ENCODE results near the gene BCL3. TPM values are rescaled to one million over a fixed set of nuclear protein-coding genes. Genes with fewer than 3 reads are reported as not detected.

BCL3 gene
- total and polyA plus RNA-seq, 2 of the 13 experiments (the other 11 are each of a cell fraction or from before 2014, with no cell fraction given): 2.3 to 4.0 TPM

GRCh38 chr19:44777715-44778347, 29.3 kb downstream of the BCL3 start, which contains the start of gene CBLC (continued):
- TF ChIP-seq, protein P1, sequence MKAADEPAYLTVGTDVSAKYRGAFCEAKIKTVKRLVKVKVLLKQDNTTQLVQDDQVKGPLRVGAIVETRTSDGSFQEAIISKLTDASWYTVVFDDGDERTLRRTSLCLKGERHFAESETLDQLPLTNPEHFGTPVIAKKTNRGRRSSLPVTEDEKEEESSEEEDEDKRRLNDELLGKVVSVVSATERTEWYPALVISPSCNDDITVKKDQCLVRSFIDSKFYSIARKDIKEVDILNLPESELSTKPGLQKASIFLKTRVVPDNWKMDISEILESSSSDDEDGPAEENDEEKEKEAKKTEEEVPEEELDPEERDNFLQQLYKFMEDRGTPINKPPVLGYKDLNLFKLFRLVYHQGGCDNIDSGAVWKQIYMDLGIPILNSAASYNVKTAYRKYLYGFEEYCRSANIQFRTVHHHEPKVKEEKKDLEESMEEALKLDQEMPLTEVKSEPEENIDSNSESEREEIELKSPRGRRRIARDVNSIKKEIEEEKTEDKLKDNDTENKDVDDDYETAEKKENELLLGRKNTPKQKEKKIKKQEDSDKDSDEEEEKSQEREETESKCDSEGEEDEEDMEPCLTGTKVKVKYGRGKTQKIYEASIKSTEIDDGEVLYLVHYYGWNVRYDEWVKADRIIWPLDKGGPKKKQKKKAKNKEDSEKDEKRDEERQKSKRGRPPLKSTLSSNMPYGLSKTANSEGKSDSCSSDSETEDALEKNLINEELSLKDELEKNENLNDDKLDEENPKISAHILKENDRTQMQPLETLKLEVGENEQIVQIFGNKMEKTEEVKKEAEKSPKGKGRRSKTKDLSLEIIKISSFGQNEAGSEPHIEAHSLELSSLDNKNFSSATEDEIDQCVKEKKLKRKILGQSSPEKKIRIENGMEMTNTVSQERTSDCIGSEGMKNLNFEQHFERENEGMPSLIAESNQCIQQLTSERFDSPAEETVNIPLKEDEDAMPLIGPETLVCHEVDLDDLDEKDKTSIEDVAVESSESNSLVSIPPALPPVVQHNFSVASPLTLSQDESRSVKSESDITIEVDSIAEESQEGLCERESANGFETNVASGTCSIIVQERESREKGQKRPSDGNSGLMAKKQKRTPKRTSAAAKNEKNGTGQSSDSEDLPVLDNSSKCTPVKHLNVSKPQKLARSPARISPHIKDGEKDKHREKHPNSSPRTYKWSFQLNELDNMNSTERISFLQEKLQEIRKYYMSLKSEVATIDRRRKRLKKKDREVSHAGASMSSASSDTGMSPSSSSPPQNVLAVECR (CRISPR knock-in tag; IDR thresholded peaks at IDR 0.05; ENCODE audit: borderline replicate concordance): peak; percentile 64; the same call in 1 of the 2 replicates
- TF ChIP-seq ZNF557 (CRISPR knock-in tag; IDR thresholded peaks at IDR 0.05): no peak
- TF ChIP-seq, protein P2, sequence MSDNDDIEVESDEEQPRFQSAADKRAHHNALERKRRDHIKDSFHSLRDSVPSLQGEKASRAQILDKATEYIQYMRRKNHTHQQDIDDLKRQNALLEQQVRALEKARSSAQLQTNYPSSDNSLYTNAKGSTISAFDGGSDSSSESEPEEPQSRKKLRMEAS (IDR thresholded peaks at IDR 0.05): peak; percentile 71
- no peak for TF ChIP-seq RBAK (CRISPR knock-in tag; IDR thresholded peaks at IDR 0.05)
- TF ChIP-seq HNRNPLL (IDR thresholded peaks at IDR 0.05; ENCODE audit: low read depth, low read length, poor library complexity, severe bottlenecking): peak; percentile 44
- peak; percentile 49; the same call in 1 of the 2 replicates for TF ChIP-seq SALL1 (CRISPR knock-in tag; IDR thresholded peaks at IDR 0.05)
- 0 out of 2 replicates have a peak, but pooled peaks have one; percentile 51 for TF ChIP-seq KDM5B (CRISPR knock-in tag; IDR thresholded peaks at IDR 0.05; ENCODE audit: borderline replicate concordance)
- TF ChIP-seq NR2F1 (CRISPR knock-in tag; IDR thresholded peaks at IDR 0.05): no peak
- TF ChIP-seq TBX2 (CRISPR knock-in tag; IDR thresholded peaks at IDR 0.05; ENCODE audit: borderline replicate concordance): peak; percentile 50; the same call in 1 of the 2 replicates
- no peak for TF ChIP-seq PAF1 (CRISPR knock-in tag; IDR thresholded peaks at IDR 0.05)
- TF ChIP-seq, protein P3, sequence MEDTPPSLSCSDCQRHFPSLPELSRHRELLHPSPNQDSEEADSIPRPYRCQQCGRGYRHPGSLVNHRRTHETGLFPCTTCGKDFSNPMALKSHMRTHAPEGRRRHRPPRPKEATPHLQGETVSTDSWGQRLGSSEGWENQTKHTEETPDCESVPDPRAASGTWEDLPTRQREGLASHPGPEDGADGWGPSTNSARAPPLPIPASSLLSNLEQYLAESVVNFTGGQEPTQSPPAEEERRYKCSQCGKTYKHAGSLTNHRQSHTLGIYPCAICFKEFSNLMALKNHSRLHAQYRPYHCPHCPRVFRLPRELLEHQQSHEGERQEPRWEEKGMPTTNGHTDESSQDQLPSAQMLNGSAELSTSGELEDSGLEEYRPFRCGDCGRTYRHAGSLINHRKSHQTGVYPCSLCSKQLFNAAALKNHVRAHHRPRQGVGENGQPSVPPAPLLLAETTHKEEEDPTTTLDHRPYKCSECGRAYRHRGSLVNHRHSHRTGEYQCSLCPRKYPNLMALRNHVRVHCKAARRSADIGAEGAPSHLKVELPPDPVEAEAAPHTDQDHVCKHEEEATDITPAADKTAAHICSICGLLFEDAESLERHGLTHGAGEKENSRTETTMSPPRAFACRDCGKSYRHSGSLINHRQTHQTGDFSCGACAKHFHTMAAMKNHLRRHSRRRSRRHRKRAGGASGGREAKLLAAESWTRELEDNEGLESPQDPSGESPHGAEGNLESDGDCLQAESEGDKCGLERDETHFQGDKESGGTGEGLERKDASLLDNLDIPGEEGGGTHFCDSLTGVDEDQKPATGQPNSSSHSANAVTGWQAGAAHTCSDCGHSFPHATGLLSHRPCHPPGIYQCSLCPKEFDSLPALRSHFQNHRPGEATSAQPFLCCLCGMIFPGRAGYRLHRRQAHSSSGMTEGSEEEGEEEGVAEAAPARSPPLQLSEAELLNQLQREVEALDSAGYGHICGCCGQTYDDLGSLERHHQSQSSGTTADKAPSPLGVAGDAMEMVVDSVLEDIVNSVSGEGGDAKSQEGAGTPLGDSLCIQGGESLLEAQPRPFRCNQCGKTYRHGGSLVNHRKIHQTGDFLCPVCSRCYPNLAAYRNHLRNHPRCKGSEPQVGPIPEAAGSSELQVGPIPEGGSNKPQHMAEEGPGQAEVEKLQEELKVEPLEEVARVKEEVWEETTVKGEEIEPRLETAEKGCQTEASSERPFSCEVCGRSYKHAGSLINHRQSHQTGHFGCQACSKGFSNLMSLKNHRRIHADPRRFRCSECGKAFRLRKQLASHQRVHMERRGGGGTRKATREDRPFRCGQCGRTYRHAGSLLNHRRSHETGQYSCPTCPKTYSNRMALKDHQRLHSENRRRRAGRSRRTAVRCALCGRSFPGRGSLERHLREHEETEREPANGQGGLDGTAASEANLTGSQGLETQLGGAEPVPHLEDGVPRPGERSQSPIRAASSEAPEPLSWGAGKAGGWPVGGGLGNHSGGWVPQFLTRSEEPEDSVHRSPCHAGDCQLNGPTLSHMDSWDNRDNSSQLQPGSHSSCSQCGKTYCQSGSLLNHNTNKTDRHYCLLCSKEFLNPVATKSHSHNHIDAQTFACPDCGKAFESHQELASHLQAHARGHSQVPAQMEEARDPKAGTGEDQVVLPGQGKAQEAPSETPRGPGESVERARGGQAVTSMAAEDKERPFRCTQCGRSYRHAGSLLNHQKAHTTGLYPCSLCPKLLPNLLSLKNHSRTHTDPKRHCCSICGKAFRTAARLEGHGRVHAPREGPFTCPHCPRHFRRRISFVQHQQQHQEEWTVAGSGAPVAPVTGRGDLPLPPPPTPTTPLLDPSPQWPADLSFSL (CRISPR knock-in tag; IDR thresholded peaks at IDR 0.05): no peak
- 0 out of 2 replicates have a peak, but pooled peaks have one; percentile 25 for TF ChIP-seq ZMYM4 (CRISPR knock-in tag; IDR thresholded peaks at IDR 0.05)
- 0 out of 2 replicates have a peak, but pooled peaks have one; percentile 13 for TF ChIP-seq RXRA (CRISPR knock-in tag; IDR thresholded peaks at IDR 0.05)
- TF ChIP-seq ZKSCAN8 (CRISPR knock-in tag; IDR thresholded peaks at IDR 0.05; ENCODE audit: borderline replicate concordance): 0 out of 2 replicates have a peak, but pooled peaks have one; percentile 29
- TF ChIP-seq ZMYM3 (CRISPR knock-in tag; IDR thresholded peaks at IDR 0.05): peak; percentile 47
- TF ChIP-seq E2F1 (CRISPR knock-in tag; IDR thresholded peaks at IDR 0.05): peak; percentile 31; the same call in 1 of the 2 replicates
- peak; percentile 56 for TF ChIP-seq HDAC1 (CRISPR knock-in tag; IDR thresholded peaks at IDR 0.05)
